ENCODE measurements around the gene TGFA.

The TGFA gene

DNA sequence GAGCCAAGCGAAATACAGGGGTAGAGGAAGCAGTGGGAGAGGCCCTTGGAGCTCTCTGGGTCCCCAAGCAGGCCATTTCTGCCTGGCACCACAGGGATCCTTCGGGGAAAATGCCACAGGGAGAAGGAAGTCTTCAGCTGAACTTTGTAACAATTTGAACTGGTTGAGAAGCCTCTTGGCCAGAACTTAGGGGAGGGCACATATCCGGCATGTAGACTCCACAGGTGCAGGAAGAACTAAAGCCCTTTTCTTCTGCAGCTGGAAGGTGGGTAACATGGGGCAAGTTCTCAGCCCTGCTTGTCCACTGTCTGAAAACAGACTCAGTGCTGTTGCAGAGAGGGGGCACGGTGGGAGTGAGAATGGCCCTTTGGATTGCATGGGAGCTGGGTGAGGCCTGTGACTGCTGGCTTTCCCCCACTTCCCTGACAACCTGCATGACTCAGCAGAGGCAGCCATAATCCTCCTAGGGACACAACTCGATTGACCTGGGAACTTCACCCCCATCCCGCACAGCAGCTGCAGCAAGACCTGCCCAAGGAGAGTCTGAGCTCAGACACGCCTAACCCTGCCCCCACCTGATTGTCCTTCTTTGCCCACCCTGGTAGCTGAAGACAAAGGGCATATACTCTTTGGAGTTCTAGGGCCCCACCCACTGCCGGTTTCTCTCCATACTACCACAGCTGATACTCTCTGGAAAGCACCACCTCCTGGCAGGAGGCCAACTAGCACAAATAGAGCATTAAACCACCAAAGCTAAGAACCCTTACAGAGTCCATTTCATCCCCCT lies 150.2 kb downstream of the TGFA start:
- no peak for DNase-seq

GRCh38 chr2:70400539-70400938 lies 153.1 kb downstream of the TGFA start:
- DNase-seq, result no peak

DNA sequence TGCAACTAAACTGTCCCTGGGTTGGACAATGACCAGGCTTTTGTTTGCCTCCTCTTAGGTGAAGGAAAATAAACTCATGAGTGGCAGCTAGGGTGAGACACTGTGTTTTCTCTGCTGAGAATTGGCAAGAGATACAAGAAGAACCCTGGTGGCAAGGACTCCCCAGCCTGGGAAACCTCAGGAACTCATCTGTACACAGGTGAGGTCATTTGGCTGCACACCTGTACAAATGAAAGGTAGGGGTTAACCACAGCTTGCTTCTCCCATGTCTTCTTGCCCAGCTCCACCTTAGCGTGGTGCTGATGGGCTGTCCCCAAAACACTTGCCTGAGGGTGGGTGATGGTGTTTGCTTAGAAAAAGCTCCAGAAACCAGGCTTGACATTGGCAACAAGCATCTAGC lies 154.6 kb downstream of the TGFA start:
- DNase-seq, result no peak
